Body of pancreas (tissue), 4 donors: ENCODE results near the gene MKNK1. TPM values are rescaled to one million over a fixed set of nuclear protein-coding genes. Genes with fewer than 3 reads are reported as not detected.

Source experiments
- ATAC-seq: fragments of 150-250 bp; one replicate; pipeline ENCODE4 v1.9.1; 2016
- DNase-seq, 4 donors: peaks; one replicate each; pipeline ENCODE4 v3.0.0-alpha.2; 2019
- H3K27ac ChIP-seq, 4 donors: fragments of 200-600 bp; sonication (generic); 1 replicate in 3 of 4; 2 replicates in 1 of 4; pipeline versions ENCODE4 v1.5.1 to v1.6.1; 2016 to 2019; ENCODE audit warnings: mild to moderate bottlenecking in 1 of 4, mixed read lengths in 1 of 4, moderate library complexity in 1 of 4
- H3K27me3 ChIP-seq, 2 donors: fragments of 200-600 bp; sonication (generic); one replicate each; pipeline ENCODE4 v1.6.0; 2016; ENCODE audit warnings: mild to moderate bottlenecking in 1 of 2
- H3K36me3 ChIP-seq, 2 donors: fragments of 200-600 bp; sonication (generic); replicated peaks in 1 of 2; 2 replicates each; pipeline ENCODE4 v1.5.1; 2016; ENCODE audit warnings: low read depth in 2 of 2; ENCODE audit not compliant: insufficient read depth in 1 of 2
- H3K4me1 ChIP-seq: fragments of 200-600 bp; sonication (generic); one replicate; pipeline ENCODE4 v1.6.0; 2016
- H3K4me3 ChIP-seq, 2 donors: fragments of 200-600 bp; sonication (generic); 1 replicate in 1 of 2; 2 replicates in 1 of 2; pipeline ENCODE4 v1.5.1; 2016 to 2019
- H3K9me3 ChIP-seq, 3 donors: fragments of 200-600 bp; sonication (generic); 1 replicate in 2 of 3; 2 replicates in 1 of 3; pipeline ENCODE4 v1.5.1; 2016
- CTCF ChIP-seq, 7 experiments: fragments of 450-650 bp in 4 of 7; fragments of 200-600 bp in 3 of 7; sonication (generic) in 3 of 7; IDR thresholded peaks; one replicate each; pipeline ENCODE4 v1.5.1; 2016 to 2019; ENCODE audit warnings: antibody characterized with exemption in 7 of 7
- POLR2A ChIP-seq, 3 donors: fragments of 450-650 bp; IDR thresholded peaks; one replicate each; pipeline ENCODE4 v1.6.1; 2016; ENCODE audit warnings: antibody characterized with exemption in 3 of 3, mild to moderate bottlenecking in 2 of 3
- WGBS, 2 donors: methylation state at CpG; one replicate each; pipeline ENCODE4 v1.1.5; 2017; 5-methylcytosine and 5-hydroxymethylcytosine counted together
- intact Hi-C: fragments of 100-400 bp; cut with DNase I; formaldehyde crosslinking; loops from one replicate; pipeline ENCODE4 v1.15.1; 2023
- total RNA-seq, 2 donors: library from RNA; depleted of rRNA; stranded (reverse); fragments of >200 nt; gene quantifications; one replicate each; pipeline ENCODE4 v1.1.0, GENCODE V29; 2016

MKNK1 gene
- total RNA-seq, 2 donors from 2014 or later = 155 to 238 TPM

GRCh38 chr1:46538147-46538546 lies 65.9 kb downstream of the MKNK1 start:
- Histone ChIP-seq H3K9me3 (no peaks in the 10 kb centered on the region), H3K4me3 (no peak overlapping the region), H3K4me1 (peaks cover 6% of the 10 kb centered on the region), H3K27me3 (no peaks in the 10 kb centered on the region), H3K36me3 (no peaks in the 10 kb centered on the region), H3K27ac (no peak overlapping the region)
- intact Hi-C loops = no loop called here
- WGBS, 2 donors = 86 to 88% methylated on average over 2 of the region's 2 CpGs
- ATAC-seq = no peak
- no peak for TF ChIP-seq CTCF (IDR thresholded peaks at IDR 0.05)
- TF ChIP-seq POLR2A (IDR thresholded peaks at IDR 0.05) = no peak
- DNase-seq = no peak

GRCh38 chr1:46537651-46538050 lies 66.4 kb downstream of the MKNK1 start:
- no peak for ATAC-seq
- H3K27me3 ChIP-seq = no peaks in the 10 kb centered on the region
- H3K4me1 ChIP-seq = peaks cover 6% of the 10 kb centered on the region
- WGBS, 2 donors = 76 to 82% methylated on average over 2 of the region's 2 CpGs
- TF ChIP-seq POLR2A (IDR thresholded peaks at IDR 0.05) = no peak
- TF ChIP-seq CTCF (IDR thresholded peaks at IDR 0.05) = no peak
- intact Hi-C loops = no loop called here
- no peaks in the 10 kb centered on the region for H3K9me3 ChIP-seq
- DNase-seq = no peak
- H3K36me3 ChIP-seq = no peaks in the 10 kb centered on the region
- no peak overlapping the region for H3K4me3 ChIP-seq
- no peak overlapping the region for H3K27ac ChIP-seq

GRCh38 chr1:46536527-46536926 lies 67.5 kb downstream of the MKNK1 start:
- H3K27ac ChIP-seq = no peak overlapping the region
- H3K27me3 ChIP-seq = no peaks in the 10 kb centered on the region
- ATAC-seq (no peak), DNase-seq (no peak)
- intact Hi-C loops = no loop called here
- H3K4me1 ChIP-seq = peaks cover 6% of the 10 kb centered on the region
- H3K4me3 ChIP-seq = no peak overlapping the region
- no peaks in the 10 kb centered on the region for H3K36me3 ChIP-seq
- TF ChIP-seq CTCF (IDR thresholded peaks at IDR 0.05) (no peak), POLR2A (IDR thresholded peaks at IDR 0.05) (no peak)
- no peaks in the 10 kb centered on the region for H3K9me3 ChIP-seq
- 77 to 85% methylated on average over 1 of the region's 1 CpG for WGBS, 2 donors

- WGBS, 2 donors = 38 to 48% methylated on average over 2 of the region's 2 CpGs
- peaks cover 6% of the 10 kb centered on the region for H3K4me1 ChIP-seq
- no peaks in the 10 kb centered on the region for H3K36me3 ChIP-seq
- DNase-seq (peak; percentile 54 to 73 (median 59)), ATAC-seq (peak; percentile 47)
- TF ChIP-seq POLR2A (IDR thresholded peaks at IDR 0.05) (no peak), CTCF (IDR thresholded peaks at IDR 0.05) (peak; percentile 5 to 47 (median 32))
- H3K27ac ChIP-seq = no peak overlapping the region
- no peaks in the 10 kb centered on the region for H3K9me3 ChIP-seq
- H3K27me3 ChIP-seq = no peaks in the 10 kb centered on the region
- no peak overlapping the region for H3K4me3 ChIP-seq
- intact Hi-C loops = no loop called here
Measured at GRCh38 chr1:46535063-46535462, 69.0 kb downstream of the MKNK1 start.

- Histone ChIP-seq H3K27me3 (no peaks in the 10 kb centered on the region), H3K4me1 (peaks cover 6% of the 10 kb centered on the region), H3K9me3 (no peaks in the 10 kb centered on the region), H3K4me3 (no peak overlapping the region), H3K36me3 (no peaks in the 10 kb centered on the region), H3K27ac (no peak overlapping the region)
- peak; percentile 22 to 41 (median 30) for DNase-seq
- intact Hi-C loops = no loop called here
- 6 to 53% methylated on average over 6 to 71 of the region's 71 CpGs for WGBS, 2 donors
- no peak for TF ChIP-seq CTCF (IDR thresholded peaks at IDR 0.05)
- no peak for TF ChIP-seq POLR2A (IDR thresholded peaks at IDR 0.05)
- peak; percentile 49 for ATAC-seq
Measured at GRCh38 chr1:46533179-46533864, 70.7 kb downstream of the MKNK1 start.
